HepG2 (cell line): ENCODE results near the gene ZNF816. TPM values are rescaled to one million over a fixed set of nuclear protein-coding genes. Genes with fewer than 3 reads are reported as not detected.

Experiments
- ATAC-seq: fragments of 200-7000 bp; cut with Tn5 transposase; 3 replicates; pipeline ENCODE4 v1.9.1; 2020; ENCODE audit warnings: mild to moderate bottlenecking, moderate library complexity
- BruUV-seq: library from RNA; stranded (reverse); fragments of 400-500 nt; replicated peaks from 2 replicates; lab custom pipeline; 2021; lab: Mats Ljungman, UMichigan
- CTCF ChIA-PET: fragments of 300-600 bp; formaldehyde crosslinking; extraction: SDS; loops from one replicate; lab custom pipeline; 2021; ENCODE audit warnings: low total read pairs, inconsistent platforms, low intra/inter-chr PET ratio; lab: Yijun Ruan, JAX
- POLR2A ChIA-PET: fragments of 350-600 bp; sonication (Branson Sonifier 250); formaldehyde crosslinking; loops from one replicate; lab custom pipeline; 2020; ENCODE audit warnings: antibody characterized with exemption, inconsistent platforms; lab: Yijun Ruan, JAX
- DNase-seq: peaks from one replicate; pipeline ENCODE4 v3.0.0-alpha.2; 2015; ENCODE audit warnings: low spot score
- FAIRE-seq: peaks from 3 replicates; lab custom pipeline; 2011; peaks lifted over from hg19 to GRCh38; lab: Jason Lieb, UNC
- H2AFZ ChIP-seq: one replicate; pipeline ENCODE4 v1.6.1; 2011; ENCODE audit warnings: low read length, inconsistent platforms
- H3K27ac ChIP-seq: fragments of 300-600 bp; 3 replicates; pipeline ENCODE4 v1.8.0; 2011; ENCODE audit warnings: mixed run types, mild to moderate bottlenecking, mixed read lengths, low read length, inconsistent platforms; ENCODE audit not compliant: insufficient read depth; ENCODE audit errors: extremely low read length
- H3K27me3 ChIP-seq, 2 experiments: fragments of 200-600 bp in 1 of 2; 2 replicates in 1 of 2; 3 replicates in 1 of 2; pipeline versions ENCODE4 v1.6.0 to v1.8.0; 2011; ENCODE audit warnings: low read length in 2 of 2, mild to moderate bottlenecking in 2 of 2, moderate library complexity in 2 of 2, inconsistent platforms in 1 of 2; ENCODE audit not compliant: insufficient read depth in 2 of 2, control insufficient read depth in 1 of 2
- H3K36me3 ChIP-seq, 2 experiments: fragments of 200-600 bp in 1 of 2; replicated peaks in 1 of 2; 2 replicates in 1 of 2; 3 replicates in 1 of 2; pipeline versions ENCODE4 v1.5.1 to v1.8.0; 2011; ENCODE audit warnings: low read length in 2 of 2, inconsistent platforms in 1 of 2; ENCODE audit not compliant: insufficient read depth in 2 of 2, control insufficient read depth in 1 of 2
- H3K4me1 ChIP-seq: 2 replicates; pipeline ENCODE4 v1.5.1; 2012; ENCODE audit warnings: low read length, inconsistent platforms; ENCODE audit not compliant: insufficient read depth
- H3K4me2 ChIP-seq: 2 replicates; pipeline ENCODE4 v1.6.0; 2011; ENCODE audit warnings: low read depth, low read length, inconsistent platforms
- H3K4me3 ChIP-seq, 3 experiments: fragments of 200-600 bp in 1 of 3; sonication (generic), shearing (Covaris generic) in 1 of 3; replicated peaks in 1 of 3; 2 replicates each; pipeline ENCODE4 v1.5.1; 2011 to 2016; ENCODE audit warnings: low read length in 3 of 3, inconsistent platforms in 2 of 3, low read depth in 2 of 3, mild to moderate bottlenecking in 2 of 3, control low read depth in 1 of 3, mixed read lengths in 1 of 3; ENCODE audit not compliant: insufficient read depth in 1 of 3
- H3K79me2 ChIP-seq: one replicate; pipeline ENCODE4 v1.6.1; 2011; ENCODE audit warnings: low read length, inconsistent platforms; ENCODE audit not compliant: insufficient read depth
- H3K9ac ChIP-seq: 2 replicates; pipeline ENCODE4 v1.6.0; 2011; ENCODE audit warnings: mild to moderate bottlenecking, low read depth, low read length, inconsistent platforms; ENCODE audit not compliant: insufficient read depth
- H3K9me3 ChIP-seq: 2 replicates; pipeline ENCODE4 v1.5.1; 2012; ENCODE audit warnings: mild to moderate bottlenecking, low read length
- H4K20me1 ChIP-seq: 2 replicates; pipeline ENCODE4 v1.6.0; 2011; ENCODE audit warnings: inconsistent platforms, mild to moderate bottlenecking, low read length, moderate library complexity; ENCODE audit not compliant: insufficient read depth
- ATF7 ChIP-seq, 2 experiments: fragments of 450-650 bp in 1 of 2; sonication (generic) in 1 of 2; formaldehyde crosslinking in 1 of 2; IDR thresholded peaks; 2 replicates each; pipeline versions ENCODE4 v1.4.0 to v1.6.1; 2016 to 2020; ENCODE audit warnings: antibody characterized with exemption in 1 of 2, mild to moderate bottlenecking in 1 of 2, missing genetic modification reagents in 1 of 2
- ATF7-NPFF ChIP-seq: sonication (generic); formaldehyde crosslinking; IDR thresholded peaks from 2 replicates; pipeline ENCODE4 v1.8.1; 2023; ENCODE audit warnings: mild to moderate bottlenecking, low read depth, missing genetic modification reagents, moderate library complexity
- HNF4A ChIP-seq: sonication (generic); formaldehyde crosslinking; IDR thresholded peaks from 2 replicates; pipeline ENCODE4 v1.4.0; 2020; ENCODE audit warnings: missing genetic modification reagents
- RFXANK ChIP-seq: IDR thresholded peaks from 2 replicates; pipeline ENCODE4 v1.6.1; 2016
- ZNF546 ChIP-seq: sonication (generic); formaldehyde crosslinking; conservative IDR thresholded peaks from 2 replicates; pipeline ENCODE4 v1.8.1; 2023; ENCODE audit warnings: mild to moderate bottlenecking, missing genetic modification reagents
- ZNF556 ChIP-seq: sonication (generic); formaldehyde crosslinking; IDR thresholded peaks from 2 replicates; pipeline ENCODE4 v1.4.0; 2020; ENCODE audit warnings: mild to moderate bottlenecking, missing genetic modification reagents, borderline replicate concordance
- ZNF772 ChIP-seq: sonication (generic); formaldehyde crosslinking; IDR thresholded peaks from 2 replicates; pipeline ENCODE4 v1.5.0; 2020; ENCODE audit warnings: mild to moderate bottlenecking, missing genetic modification reagents
- WGBS: methylation state at CpG from one replicate; pipeline ENCODE4 v1.1.6; 2017; ENCODE audit warnings: low lambda C conversion rate; 5-methylcytosine and 5-hydroxymethylcytosine counted together
- in situ Hi-C: cut with HindIII; loops from 2 replicates; pipeline ENCODE4 v1.10.0; 2017; ENCODE audit warnings: low pct_unique_long_range_greater_than_20kb; ENCODE audit not compliant: extremely low pct_ligation_motif_present
- intact Hi-C: fragments of 100-400 bp; cut with micrococcal nuclease; formaldehyde crosslinking; loops from one replicate; pipeline ENCODE4 v1.10.0; 2022; ENCODE audit not compliant: unreplicated experiment
- polyA plus RNA-seq, 8 experiments: library from polyadenylated mRNA; depleted of rRNA in 3 of 8; stranded (reverse) in 7 of 8; unstranded in 1 of 8; fragments of >200 nt; fragmentation: Illumina TruSeq in 4 of 8; extraction: Trizol in 4 of 8; gene quantifications; 2 replicates each; pipeline versions ENCODE4 v1.2.1 to v1.2.3, GENCODE V29; 2011 to 2016; ENCODE audit warnings: low read depth in 4 of 8, missing spikeins in 1 of 8, mixed read lengths in 1 of 8; ENCODE audit not compliant: insufficient read depth in 1 of 8
- total RNA-seq, 5 experiments: library from RNA; depleted of rRNA; stranded (reverse); fragments of >200 nt; fragmentation: Illumina TruSeq; extraction: Trizol; gene quantifications; 2 replicates each; pipeline ENCODE4 v1.2.3, GENCODE V29; 2016; ENCODE audit warnings: low read depth in 1 of 5
- TF ChIP-seq, protein P1 (sequence below): sonication (generic); formaldehyde crosslinking; IDR thresholded peaks from 2 replicates; pipeline ENCODE4 v1.4.0; 2020; ENCODE audit warnings: missing genetic modification reagents
- TF ChIP-seq, protein P2 (sequence below): sonication (generic); formaldehyde crosslinking; IDR thresholded peaks from 2 replicates; pipeline ENCODE4 v1.4.0; 2020; ENCODE audit warnings: missing genetic modification reagents, borderline replicate concordance

The ZNF816 gene
- total and polyA plus RNA-seq, 2 of the 13 experiments (the other 11 are each of a cell fraction or from before 2014, with no cell fraction given): 5.2 to 14.1 TPM

DNA sequence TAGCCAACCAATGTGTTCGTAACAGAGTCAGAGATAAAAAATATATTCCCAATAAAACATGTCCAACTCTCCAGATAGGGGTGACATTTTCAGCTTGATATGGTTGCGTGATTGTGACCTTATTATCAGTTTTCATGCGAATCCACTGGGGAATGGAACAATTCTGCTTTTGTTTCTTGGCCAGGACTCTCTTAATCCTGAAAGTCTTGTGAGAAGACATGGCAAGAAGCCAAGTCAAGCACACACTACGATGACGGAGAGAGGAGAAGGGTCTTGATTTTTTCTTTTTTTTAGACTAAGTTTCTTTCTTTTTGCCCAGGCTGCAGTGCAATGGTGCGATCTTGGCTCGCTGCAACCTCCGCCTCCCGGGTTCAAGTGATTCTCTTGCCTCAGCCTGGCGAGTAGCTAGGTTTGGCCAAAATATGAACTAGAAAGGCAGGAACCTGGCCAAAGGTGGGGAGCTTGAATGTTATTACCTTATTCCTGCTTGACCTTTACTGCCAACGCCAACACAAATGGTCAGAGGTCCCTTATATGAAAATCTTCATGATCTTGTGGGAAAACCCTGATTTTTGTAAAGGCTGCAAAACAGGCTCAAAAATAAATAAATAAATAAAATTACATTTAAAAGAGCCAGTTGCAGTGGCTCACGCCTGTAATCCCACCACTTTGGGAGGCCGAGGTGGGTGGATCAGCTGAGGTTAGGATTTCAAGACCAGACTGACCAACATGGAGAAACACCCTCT, 14.5 kb downstream of the ZNF816 start:
- H3K79me2 ChIP-seq: no peaks in the 10 kb centered on the region
- in situ Hi-C loops: no loop called here
- no peak overlapping the region for H2AFZ ChIP-seq
- peaks cover 31% of the 10 kb centered on the region for H3K4me1 ChIP-seq
- peaks cover 21 to 39% of the 10 kb centered on the region in 2 experiments; a peak in 4 of 5 replicates for H3K36me3 ChIP-seq
- FAIRE-seq: no peak
- H3K4me3 ChIP-seq: no peak overlapping the region
- no peaks in the 10 kb centered on the region for H4K20me1 ChIP-seq
- 96% methylated on average over 13 of the region's 13 CpGs for WGBS
- CTCF ChIA-PET: no interaction called here
- ATAC-seq: no peak
- TF ChIP-seq, protein P1, sequence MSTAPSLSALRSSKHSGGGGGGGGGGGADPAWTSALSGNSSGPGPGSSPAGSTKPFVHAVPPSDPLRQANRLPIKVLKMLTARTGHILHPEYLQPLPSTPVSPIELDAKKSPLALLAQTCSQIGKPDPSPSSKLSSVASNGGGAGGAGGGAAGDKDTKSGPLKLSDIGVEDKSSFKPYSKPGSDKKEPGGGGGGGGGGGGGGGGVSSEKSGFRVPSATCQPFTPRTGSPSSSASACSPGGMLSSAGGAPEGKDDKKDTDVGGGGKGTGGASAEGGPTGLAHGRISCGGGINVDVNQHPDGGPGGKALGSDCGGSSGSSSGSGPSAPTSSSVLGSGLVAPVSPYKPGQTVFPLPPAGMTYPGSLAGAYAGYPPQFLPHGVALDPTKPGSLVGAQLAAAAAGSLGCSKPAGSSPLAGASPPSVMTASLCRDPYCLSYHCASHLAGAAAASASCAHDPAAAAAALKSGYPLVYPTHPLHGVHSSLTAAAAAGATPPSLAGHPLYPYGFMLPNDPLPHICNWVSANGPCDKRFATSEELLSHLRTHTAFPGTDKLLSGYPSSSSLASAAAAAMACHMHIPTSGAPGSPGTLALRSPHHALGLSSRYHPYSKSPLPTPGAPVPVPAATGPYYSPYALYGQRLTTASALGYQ (CRISPR knock-in tag): no peak
- TF ChIP-seq ATF7 (IDR thresholded peaks at IDR 0.05): no peak
- TF ChIP-seq ATF7 (CRISPR knock-in tag; IDR thresholded peaks at IDR 0.05): no peak
- no peak for TF ChIP-seq HNF4A (CRISPR knock-in tag)
- TF ChIP-seq ZNF546 (CRISPR knock-in tag): no peak
- TF ChIP-seq ATF7-NPFF: no peak
- TF ChIP-seq, protein P2, sequence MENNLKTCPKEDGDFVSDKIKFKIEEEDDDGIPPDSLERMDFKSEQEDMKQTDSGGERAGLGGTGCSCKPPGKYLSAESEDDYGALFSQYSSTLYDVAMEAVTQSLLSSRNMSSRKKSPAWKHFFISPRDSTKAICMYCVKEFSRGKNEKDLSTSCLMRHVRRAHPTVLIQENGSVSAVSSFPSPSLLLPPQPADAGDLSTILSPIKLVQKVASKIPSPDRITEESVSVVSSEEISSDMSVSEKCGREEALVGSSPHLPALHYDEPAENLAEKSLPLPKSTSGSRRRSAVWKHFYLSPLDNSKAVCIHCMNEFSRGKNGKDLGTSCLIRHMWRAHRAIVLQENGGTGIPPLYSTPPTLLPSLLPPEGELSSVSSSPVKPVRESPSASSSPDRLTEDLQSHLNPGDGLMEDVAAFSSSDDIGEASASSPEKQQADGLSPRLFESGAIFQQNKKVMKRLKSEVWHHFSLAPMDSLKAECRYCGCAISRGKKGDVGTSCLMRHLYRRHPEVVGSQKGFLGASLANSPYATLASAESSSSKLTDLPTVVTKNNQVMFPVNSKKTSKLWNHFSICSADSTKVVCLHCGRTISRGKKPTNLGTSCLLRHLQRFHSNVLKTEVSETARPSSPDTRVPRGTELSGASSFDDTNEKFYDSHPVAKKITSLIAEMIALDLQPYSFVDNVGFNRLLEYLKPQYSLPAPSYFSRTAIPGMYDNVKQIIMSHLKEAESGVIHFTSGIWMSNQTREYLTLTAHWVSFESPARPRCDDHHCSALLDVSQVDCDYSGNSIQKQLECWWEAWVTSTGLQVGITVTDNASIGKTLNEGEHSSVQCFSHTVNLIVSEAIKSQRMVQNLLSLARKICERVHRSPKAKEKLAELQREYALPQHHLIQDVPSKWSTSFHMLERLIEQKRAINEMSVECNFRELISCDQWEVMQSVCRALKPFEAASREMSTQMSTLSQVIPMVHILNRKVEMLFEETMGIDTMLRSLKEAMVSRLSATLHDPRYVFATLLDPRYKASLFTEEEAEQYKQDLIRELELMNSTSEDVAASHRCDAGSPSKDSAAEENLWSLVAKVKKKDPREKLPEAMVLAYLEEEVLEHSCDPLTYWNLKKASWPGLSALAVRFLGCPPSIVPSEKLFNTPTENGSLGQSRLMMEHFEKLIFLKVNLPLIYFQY: no peak
- no peak for TF ChIP-seq ZNF556
- TF ChIP-seq ZNF772 (CRISPR knock-in tag): no peak
- no peak for TF ChIP-seq RFXANK (CRISPR knock-in tag)
- TF ChIP-seq, all 625 proteins: peak for 0
- peaks cover 49% of the 10 kb centered on the region for H3K9me3 ChIP-seq
- H3K9ac ChIP-seq: no peak overlapping the region
- BruUV-seq: no TSS peak
- POLR2A ChIA-PET: no interaction called here
- no peaks in the 10 kb centered on the region; a peak in 1 of 5 replicates for H3K27me3 ChIP-seq
- intact Hi-C loops: no loop called here
- no peak for DNase-seq
- H3K4me2 ChIP-seq: no peak overlapping the region
- H3K27ac ChIP-seq: no peak overlapping the region
